GM18861 (cell line): Measurements from ENCODE around the gene EMC6.
"Not testable (repeated sequence)": the region's sequence is repeated elsewhere in the genome, so short reads cannot be mapped to it uniquely, and the experiment has no call there.

Source experiments
- ATAC-seq: cut with Tn5 transposase; IDR thresholded peaks from one replicate; pipeline ENCODE4 v1.9.1; 2021; ENCODE audit not compliant: unreplicated experiment

Gene EMC6

DNA sequence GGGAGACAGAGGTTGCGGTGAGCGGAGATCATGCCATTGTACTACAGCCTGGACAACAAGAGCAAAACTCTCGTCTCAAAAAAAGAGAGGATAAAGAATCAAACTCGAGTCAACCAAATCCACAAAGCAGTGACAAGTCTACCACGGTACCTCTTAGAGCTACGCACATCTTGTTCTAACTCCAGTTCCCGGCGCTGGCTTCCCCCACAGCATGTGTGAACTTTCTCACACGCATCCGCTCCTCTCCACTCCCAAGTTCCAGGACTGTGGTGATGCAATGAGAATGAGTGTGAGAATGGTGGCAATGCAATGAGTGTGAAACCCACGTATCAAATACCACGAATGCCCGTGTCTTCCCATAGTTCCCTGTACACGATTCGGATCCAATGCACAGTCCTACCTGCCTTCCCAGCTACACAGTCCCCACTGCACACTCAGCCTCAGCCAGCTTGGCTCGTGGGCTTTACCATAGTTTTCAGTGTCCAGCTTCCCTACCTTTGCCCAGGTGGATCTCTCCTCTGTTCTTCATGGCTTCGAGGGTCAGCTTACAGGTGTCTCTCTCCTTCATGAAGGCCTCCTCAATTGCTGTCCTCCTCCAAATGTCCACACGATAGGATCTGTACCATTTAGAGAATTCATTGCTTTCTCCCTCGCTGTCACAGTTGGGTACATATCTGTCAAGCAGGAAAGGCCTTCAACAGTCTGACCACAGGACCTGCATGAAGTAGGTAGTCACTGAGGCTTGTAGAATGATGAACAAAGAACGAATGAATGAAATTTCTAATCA is 36.5 kb downstream of the EMC6 start:
- no peak for ATAC-seq

GRCh38 chr17:3705718-3705984 is 37.0 kb downstream of the EMC6 start:
- not testable (repeated sequence) for ATAC-seq

- ATAC-seq = no peak
These were observed 39.8 kb downstream of the EMC6 start for GRCh38 chr17:3708366-3708765.

- peak; percentile 92 for ATAC-seq
These were observed 42.4 kb downstream of the EMC6 start for GRCh38 chr17:3710951-3711383.

DNA sequence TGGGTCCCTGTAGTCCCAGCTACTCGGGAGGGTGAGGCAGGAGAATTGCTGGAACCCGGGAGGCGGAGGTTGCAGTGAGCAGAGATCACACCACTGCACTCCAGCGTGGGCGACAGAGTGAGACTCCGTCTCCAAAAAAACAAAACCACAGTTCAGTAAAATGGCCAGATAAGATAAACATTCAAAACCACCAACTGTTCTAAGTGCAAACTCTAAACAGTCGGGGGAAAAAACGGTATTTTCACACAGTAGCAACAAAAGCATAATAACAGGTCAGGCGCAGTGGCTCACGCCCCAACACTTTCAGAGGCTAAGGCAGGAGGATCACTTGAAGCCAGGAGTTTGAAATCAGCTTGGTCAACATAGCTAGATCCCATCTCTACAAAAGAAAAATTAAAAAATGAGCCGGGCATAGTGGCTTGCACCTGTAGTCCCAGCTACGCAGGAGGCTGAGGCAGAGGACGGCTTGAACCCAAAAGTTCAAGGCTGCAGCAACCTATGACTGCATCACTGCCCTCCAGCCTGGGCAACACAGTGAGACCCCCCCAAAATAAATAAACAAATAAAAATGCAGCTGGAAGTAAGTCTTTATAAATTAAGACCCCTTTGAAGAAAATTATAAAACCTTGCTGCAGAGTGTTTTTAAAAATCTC is 44.3 kb downstream of the EMC6 start:
- ATAC-seq = no peak

GRCh38 chr17:3715296-3715695 is 46.7 kb downstream of the EMC6 start:
- no peak for ATAC-seq

- ATAC-seq = no peak
These were observed 49.6 kb downstream of the EMC6 start for GRCh38 chr17:3718201-3718600.

GRCh38 chr17:3719265-3719664 is 50.7 kb downstream of the EMC6 start:
- ATAC-seq = no peak
